Kidney tubule cell (primary cell): ENCODE measurements around the gene ETV5.

Experiments used
- DNase-seq: peaks from one replicate; pipeline ENCODE4 v3.0.0-alpha.2; 2018; ENCODE audit warnings: low spot score

Gene ETV5

GRCh38 chr3:186123012-186123411 lies 14.1 kb upstream of the ETV5 start:
- DNase-seq, result no peak

GRCh38 chr3:186121968-186122367 lies 13.1 kb upstream of the ETV5 start:
- peak; percentile 52 for DNase-seq

GRCh38 chr3:186121278-186121677 lies 12.4 kb upstream of the ETV5 start:
- no peak for DNase-seq

- no peak for DNase-seq
Observed at GRCh38 chr3:186119499-186119898, 10.6 kb upstream of the ETV5 start.

- DNase-seq, result no peak
Observed at GRCh38 chr3:186118692-186119091, 9.8 kb upstream of the ETV5 start.

GRCh38 chr3:186117521-186118134 lies 8.7 kb upstream of the ETV5 start:
- DNase-seq, result no peak

DNA sequence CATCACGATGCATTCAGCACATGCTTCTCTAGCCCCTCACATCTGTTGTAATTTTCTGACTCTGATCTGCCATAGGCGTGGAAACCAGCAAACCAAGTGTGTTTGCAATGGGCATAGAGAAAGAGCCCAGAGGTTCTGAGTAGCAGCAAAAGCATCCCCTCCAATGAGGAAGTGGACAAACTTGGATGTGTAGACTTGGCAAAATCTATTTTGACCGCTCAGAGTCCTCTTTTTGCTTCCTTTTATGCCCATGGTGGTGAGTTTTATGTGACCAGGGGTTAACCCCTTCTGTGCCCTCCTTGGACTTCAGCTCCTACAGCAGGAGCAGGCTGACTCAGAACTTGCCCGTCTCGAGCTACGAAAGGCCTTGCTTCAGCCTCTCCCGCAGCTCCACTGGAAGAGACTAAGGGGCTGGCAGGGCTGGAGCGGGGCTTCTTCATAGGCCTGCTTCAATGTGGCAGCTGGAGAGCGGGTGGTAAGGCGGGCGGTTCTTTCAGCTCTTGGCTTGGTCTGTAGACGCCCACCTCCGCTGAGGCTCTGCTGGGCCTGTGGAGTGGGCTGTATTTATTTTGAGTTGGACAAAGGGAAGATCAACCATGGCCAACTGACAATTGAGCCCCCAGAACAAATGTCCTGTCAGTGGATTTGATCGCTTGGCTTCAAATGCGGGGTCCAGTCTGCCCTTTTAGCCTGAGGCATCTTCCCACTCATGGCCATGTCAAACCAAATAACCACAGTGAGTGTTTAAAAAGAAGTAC lies 6.5 kb upstream of the ETV5 start:
- no peak for DNase-seq

DNA sequence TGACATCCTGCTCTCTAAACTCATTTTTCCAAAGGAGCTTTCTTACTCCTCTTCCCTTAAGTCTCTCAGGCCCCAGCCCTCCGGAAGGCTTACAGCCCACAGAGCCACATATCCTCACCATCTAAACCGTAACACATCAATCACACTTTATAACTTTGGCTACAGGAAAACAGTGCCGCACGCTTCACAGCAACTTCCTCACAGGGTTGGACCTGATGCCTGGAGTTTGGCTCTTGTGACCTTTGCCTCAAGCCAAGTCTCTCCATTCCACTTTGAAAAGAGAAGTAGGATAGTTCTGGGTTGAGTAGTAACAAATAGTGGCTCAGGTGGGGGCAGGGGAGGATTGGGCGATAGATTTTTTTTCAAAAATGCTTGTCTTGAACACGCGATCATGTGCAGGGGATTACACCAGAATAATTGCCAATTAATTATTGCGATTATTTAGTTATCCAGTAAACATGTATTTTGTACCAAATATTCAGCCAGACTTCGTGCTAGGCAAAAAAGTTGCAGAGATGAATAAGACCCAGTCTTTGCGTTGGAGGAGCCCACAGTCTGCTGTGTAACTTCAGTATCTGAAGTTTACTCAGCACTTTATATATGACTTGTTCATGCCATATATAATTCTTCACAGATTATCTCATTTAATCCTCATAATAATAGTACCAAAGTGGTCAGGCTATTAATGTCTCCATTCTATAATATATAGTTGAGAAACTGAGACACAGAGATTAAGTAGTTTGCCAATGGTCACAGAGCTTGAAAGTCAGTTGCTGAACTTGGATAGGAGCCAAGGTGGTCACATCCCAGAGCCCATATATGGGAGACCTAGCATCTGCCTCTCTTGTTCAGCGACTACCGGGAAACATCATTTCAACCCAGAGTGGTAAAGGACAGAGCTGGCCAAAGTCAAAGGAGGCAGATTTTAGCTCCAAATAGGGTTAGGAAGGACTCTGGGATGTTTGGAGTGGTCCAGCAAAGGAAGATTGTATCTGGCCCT lies 2.4 kb upstream of the ETV5 start:
- no peak for DNase-seq

DNA sequence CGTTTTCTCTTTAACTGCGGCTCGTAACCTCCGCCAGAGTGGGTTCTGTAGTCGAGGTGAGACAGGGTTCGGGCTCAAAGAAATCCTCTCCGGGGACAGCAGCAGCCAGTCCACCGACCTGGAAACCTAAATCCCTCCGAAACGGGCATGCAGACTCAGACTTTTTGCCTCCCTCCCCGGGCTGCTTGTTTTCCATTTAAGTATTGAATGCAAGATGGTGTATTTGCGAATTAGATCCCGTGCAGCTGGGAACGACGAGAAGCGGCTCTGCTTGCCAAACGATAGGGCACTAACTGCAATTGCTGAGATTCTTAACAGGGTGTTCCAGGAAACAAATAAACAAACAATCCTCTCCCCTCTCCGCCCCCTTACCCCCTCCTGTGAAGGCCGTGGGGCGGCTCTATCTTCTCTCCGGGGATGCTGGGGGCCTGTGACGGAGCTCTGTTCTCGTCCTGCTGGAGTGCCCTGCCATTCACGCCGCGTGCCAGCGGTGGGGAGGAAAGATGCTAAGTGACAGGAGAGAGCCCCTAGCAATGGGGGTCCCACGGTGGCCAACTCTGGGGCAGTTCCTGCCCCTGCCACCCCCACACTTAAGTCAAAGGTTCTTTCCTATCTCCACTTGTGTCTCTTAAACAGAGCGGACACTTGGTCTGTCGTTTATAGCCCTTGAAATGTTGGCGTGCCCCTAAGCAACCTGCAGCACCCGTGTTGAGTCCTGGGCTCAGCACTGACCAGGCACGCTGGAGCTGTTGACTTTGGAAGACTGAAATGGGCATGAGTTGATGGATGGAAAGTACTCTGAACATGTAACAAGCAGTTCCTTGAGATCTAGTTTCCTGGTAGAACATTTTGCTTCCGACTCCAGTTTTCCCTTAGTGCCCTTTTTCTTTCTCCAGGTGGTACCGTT lies 1.3 kb upstream of the ETV5 start:
- DNase-seq, result peak; percentile 27

GRCh38 chr3:186108106-186108940 lies 566 bp downstream of the ETV5 start:
- peak; percentile 55 for DNase-seq

GRCh38 chr3:186107215-186108105 lies 1.4 kb downstream of the ETV5 start:
- DNase-seq, result peak; percentile 58

- no peak for DNase-seq
Observed at GRCh38 chr3:186105543-186105942, 3.3 kb downstream of the ETV5 start.

- DNase-seq, result no peak
Observed at GRCh38 chr3:186102687-186103086, 6.2 kb downstream of the ETV5 start.

GRCh38 chr3:186100398-186100797 lies 8.5 kb downstream of the ETV5 start:
- DNase-seq, result no peak

DNA sequence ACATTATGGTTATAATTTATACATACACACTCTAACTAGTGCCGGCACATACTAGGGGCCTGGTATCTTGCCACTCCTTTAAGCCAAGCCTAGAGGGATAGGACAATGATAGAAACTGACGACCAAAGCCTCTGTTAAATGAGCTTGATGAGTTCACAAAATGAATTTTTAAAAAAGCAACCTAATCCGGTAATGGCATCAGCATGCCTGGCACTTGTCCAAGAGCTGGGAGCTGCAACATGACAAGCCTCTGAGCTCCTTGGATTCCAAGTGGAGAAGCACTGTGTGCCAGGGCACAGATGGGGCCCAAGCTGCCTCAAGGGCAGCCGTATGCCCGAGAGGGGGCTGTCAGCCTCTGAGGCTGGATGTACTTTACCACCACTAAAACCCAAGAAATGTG lies 9.7 kb downstream of the ETV5 start:
- peak; percentile 64 for DNase-seq

DNA sequence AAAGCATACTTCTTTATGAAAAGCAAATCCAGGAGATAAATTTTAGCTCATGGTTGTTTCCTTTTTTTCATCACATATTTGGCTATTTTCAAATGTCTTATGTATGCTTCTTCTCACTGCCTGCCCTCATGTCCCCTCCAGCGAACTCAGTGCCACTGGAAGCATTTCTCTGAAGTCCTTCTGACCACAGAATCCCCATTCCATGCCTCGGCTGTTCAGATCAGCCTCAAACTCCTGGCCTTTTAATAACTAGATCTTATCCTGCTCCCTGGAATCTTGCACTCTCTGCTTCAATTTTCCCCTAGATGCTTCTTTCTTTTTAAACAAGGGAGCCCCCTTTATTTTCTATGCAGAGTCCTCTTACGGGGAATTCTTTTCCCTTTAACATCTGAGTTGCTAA lies 10.1 kb downstream of the ETV5 start:
- no peak for DNase-seq

GRCh38 chr3:186097663-186098451 lies 11.0 kb downstream of the ETV5 start:
- peak; percentile 93 for DNase-seq

DNA sequence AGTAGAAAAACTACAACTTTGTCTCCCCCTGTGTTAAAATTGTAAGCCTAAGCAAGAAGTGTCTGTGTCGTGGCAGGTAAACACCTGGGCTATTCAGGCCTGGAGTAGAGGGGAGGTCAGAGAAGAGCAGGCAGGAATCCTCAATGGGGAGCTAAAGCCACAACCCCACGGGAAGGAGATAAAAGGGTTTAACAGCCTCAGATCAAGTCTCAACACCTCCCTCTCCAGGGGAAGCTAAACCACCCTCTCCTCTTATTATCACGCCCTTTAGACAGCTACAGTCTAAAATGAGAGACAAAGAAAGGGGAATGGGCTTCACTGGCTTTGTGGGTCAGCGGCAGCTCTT lies 11.6 kb downstream of the ETV5 start:
- no peak for DNase-seq

GRCh38 chr3:186096290-186096689 lies 12.6 kb downstream of the ETV5 start:
- no peak for DNase-seq
